Mesenteric fat pad (tissue), 1 donor: ENCODE data around the gene ISCU. TPM values are rescaled to one million over a fixed set of nuclear protein-coding genes. Genes with fewer than 3 reads are reported as not detected.
"Not testable (repeated sequence)": the region's sequence is repeated elsewhere in the genome, so short reads cannot be mapped to it uniquely, and the experiment has no call there.

Source experiments
- DNase-seq: peaks from one replicate; pipeline ENCODE4 v3.0.0-alpha.2; 2020; ENCODE audit warnings: low spot score
- total RNA-seq: library from RNA; stranded (reverse); fragmentation: NEBNext Ultra II Directional; extraction: Animal tissue kit (Norgen Biotek cat#: 25700); gene quantifications from one replicate; pipeline ENCODE4 v1.2.1, GENCODE V29; 2021
- donor health status: DM: yes; HTN: yes; CAD: no.

The ISCU gene
- total RNA-seq, 1 donor from 2014 or later = 156 TPM

- DNase-seq = no peak
Measured at GRCh38 chr12:108616941-108617858, 54.8 kb downstream of the ISCU start.

- no peak for DNase-seq
Measured at GRCh38 chr12:108618079-108618952, 55.9 kb downstream of the ISCU start.

GRCh38 chr12:108618953-108619274 is 56.5 kb downstream of the ISCU start:
- not testable (repeated sequence) for DNase-seq

Other genes with a start within 250 kb of the ISCU start
- gene CMKLR1, start 223.3 kb upstream of the ISCU start, total RNA-seq = 26.0 TPM
- gene FICD, start 47.3 kb upstream of the ISCU start, total RNA-seq = 14.1 TPM
- 43.5 TPM for gene SART3, start 1.4 kb upstream of the ISCU start, total RNA-seq
- 13.0 TPM for gene TMEM119, start 35.5 kb downstream of the ISCU start, total RNA-seq
- gene SELPLG, start 71.3 kb downstream of the ISCU start, total RNA-seq = 15.4 TPM
- 241 TPM for gene CORO1C, start 168.9 kb downstream of the ISCU start, total RNA-seq